ENCODE data around the gene KSR1. TPM values are rescaled to one million over a fixed set of nuclear protein-coding genes. Genes with fewer than 3 reads are reported as not detected.

The KSR1 gene
- total RNA-seq, 2 donors from 2014 or later = 13.9 to 16.5 TPM

DNA sequence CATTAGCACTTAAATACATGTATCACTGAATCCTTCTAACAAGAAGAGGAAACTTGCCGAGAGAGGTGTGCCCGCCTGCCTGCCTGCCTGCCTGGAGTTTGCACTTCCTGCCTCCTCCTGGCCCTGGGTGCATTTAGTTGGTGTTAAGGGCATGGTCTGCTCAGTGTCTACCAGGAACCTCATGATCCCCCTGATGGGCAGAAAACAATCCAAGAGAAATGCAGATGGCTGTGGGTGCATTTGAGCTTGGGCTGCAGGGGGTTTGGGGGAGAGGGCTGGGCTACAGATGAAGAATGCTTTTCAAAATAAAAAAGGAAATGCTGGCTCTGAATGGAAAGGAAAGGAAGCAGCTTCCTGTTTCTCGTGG is 10.1 kb downstream of the KSR1 start:
- intact Hi-C loops (cut with DNase I) = no loop called here
- H3K36me3 ChIP-seq = no peaks in the 10 kb centered on the region
- H3K9me3 ChIP-seq = no peaks in the 10 kb centered on the region
- no peak overlapping the region for H3K4me3 ChIP-seq
- TF ChIP-seq, protein P1, sequence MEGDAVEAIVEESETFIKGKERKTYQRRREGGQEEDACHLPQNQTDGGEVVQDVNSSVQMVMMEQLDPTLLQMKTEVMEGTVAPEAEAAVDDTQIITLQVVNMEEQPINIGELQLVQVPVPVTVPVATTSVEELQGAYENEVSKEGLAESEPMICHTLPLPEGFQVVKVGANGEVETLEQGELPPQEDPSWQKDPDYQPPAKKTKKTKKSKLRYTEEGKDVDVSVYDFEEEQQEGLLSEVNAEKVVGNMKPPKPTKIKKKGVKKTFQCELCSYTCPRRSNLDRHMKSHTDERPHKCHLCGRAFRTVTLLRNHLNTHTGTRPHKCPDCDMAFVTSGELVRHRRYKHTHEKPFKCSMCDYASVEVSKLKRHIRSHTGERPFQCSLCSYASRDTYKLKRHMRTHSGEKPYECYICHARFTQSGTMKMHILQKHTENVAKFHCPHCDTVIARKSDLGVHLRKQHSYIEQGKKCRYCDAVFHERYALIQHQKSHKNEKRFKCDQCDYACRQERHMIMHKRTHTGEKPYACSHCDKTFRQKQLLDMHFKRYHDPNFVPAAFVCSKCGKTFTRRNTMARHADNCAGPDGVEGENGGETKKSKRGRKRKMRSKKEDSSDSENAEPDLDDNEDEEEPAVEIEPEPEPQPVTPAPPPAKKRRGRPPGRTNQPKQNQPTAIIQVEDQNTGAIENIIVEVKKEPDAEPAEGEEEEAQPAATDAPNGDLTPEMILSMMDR (IDR thresholded peaks at IDR 0.05) = no peak
- H3K27ac ChIP-seq = no peak overlapping the region
- peak overlapping the region in 1 of 2 donors; percentile 35 for H3K9ac ChIP-seq (ENCODE audit: low read depth in 2 of 2, low read length in 2 of 2)
- H3K27me3 ChIP-seq = no peaks in the 10 kb centered on the region
- no peak for DNase-seq
- H3K4me1 ChIP-seq = no peaks in the 10 kb centered on the region

DNA sequence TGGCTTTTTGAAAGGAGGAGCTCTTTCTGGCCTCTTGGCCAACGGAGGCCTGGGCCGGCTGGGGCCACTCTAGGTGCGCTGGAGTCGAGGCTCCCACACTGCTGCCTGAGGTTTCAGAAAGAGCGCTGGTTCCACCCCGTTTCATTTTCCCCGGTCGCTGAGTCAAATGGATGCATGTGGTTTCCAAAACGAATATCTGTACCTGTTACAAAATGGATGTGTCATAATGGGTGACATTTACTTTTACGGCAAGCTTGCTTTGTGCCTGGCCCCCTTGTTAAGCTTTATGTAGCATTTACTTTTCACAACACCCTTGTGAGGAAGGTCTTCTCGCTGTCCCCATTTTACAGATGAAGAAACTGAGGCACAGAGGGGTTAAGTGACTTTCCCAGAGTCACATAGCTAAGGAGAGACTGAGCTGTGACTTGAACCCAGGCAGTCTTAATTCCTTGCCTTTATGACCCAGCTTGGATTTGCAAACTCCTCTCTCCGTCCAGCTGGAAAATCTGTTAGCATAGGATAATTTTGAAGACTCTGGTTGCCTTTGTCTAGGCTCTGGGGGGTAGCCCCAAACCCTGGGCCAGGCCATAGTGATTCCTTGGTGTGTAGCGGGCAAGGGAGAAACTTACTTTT is 10.6 kb downstream of the KSR1 start:
- H3K27ac ChIP-seq = no peak overlapping the region
- no peaks in the 10 kb centered on the region for H3K9me3 ChIP-seq
- no peak overlapping the region for H3K9ac ChIP-seq (ENCODE audit: low read depth in 2 of 2, low read length in 2 of 2)
- TF ChIP-seq, protein P1 (IDR thresholded peaks at IDR 0.05) = no peak
- H3K36me3 ChIP-seq = no peaks in the 10 kb centered on the region
- H3K4me1 ChIP-seq = no peaks in the 10 kb centered on the region
- no peak overlapping the region for H3K4me3 ChIP-seq
- intact Hi-C loops (cut with DNase I) = no loop called here
- H3K27me3 ChIP-seq = no peaks in the 10 kb centered on the region
- no peak for DNase-seq

DNA sequence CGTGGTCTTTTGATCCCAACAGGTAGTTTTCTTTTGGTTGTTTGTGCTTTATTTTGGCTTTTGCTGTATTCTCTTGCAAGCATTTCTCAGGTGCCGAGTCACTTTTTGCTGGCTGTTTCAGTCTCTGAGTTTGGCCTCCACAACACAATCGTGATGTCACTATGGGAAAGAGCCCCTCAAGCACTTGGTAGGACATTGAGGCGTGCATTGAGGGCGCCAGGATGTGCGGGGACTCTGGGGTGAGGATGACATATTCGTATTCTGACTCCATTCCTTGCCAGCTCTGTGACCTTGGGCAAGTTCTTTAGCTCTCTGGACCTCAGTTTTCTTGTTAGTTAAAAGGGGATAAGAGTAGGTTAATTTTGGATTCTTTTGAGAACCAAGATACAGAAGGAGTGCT is 13.0 kb downstream of the KSR1 start:
- H3K4me3 ChIP-seq = no peak overlapping the region
- H3K4me1 ChIP-seq = no peaks in the 10 kb centered on the region
- intact Hi-C loops (cut with DNase I) = no loop called here
- no peaks in the 10 kb centered on the region for H3K27me3 ChIP-seq
- H3K9ac ChIP-seq (ENCODE audit: low read depth in 2 of 2, low read length in 2 of 2) = no peak overlapping the region
- DNase-seq = no peak
- H3K27ac ChIP-seq = no peak overlapping the region
- no peaks in the 10 kb centered on the region for H3K9me3 ChIP-seq
- H3K36me3 ChIP-seq = no peaks in the 10 kb centered on the region
- TF ChIP-seq, protein P1 (IDR thresholded peaks at IDR 0.05) = no peak

DNA sequence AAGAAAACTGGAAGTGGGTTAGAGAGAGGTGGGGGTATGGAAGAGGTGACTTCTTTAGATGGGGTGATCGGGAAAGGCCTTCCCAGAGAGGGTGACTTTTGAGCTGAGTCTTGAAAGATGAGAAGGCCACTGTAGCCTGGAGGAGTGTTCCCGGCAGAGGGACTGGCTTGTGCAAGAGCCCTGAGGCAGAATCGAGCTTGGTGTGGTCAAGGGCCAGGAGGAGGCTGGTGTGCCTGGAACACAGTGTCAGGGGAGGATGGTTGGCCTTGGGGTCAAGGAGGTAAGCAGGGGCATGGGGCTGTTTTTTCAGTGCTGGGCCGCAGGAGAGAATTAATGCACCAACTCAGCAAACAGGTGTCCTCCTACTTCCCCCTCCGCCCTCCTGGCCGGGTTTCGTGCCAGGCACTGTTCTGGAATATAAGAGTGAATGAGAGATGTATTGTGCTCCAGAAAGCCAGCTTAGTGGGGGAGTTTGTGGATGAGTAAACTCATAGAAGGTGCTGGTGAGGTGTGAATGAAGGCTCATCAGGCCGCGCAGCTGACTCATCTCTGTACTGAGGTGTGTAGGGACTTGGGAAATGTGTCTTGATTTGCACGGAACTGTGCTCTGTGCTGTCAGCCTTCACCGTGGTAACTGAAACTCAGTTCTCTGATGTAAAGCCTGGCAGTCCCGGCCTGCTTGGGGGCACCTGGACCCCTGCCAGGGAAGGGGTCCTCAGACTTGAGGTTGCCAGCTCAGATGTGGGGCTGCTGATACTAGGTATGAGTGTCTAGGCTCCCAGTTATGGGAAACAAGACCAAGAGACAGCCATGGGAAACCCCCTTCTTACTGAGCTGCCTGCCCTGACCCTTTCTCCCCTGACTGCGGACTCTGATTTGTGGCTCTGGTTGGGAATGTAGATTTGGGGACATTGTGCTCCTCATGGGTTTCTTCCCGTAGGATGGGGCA is 15.3 kb downstream of the KSR1 start:
- H3K9ac ChIP-seq (ENCODE audit: low read depth in 2 of 2, low read length in 2 of 2) = no peak overlapping the region
- no peak overlapping the region for H3K27ac ChIP-seq
- TF ChIP-seq, protein P1 (IDR thresholded peaks at IDR 0.05) = no peak
- H3K27me3 ChIP-seq = no peaks in the 10 kb centered on the region
- DNase-seq = no peak
- no peaks in the 10 kb centered on the region for H3K9me3 ChIP-seq
- intact Hi-C loops (cut with DNase I) = no loop called here
- no peaks in the 10 kb centered on the region for H3K36me3 ChIP-seq
- no peak overlapping the region for H3K4me3 ChIP-seq
- no peaks in the 10 kb centered on the region for H3K4me1 ChIP-seq

DNA sequence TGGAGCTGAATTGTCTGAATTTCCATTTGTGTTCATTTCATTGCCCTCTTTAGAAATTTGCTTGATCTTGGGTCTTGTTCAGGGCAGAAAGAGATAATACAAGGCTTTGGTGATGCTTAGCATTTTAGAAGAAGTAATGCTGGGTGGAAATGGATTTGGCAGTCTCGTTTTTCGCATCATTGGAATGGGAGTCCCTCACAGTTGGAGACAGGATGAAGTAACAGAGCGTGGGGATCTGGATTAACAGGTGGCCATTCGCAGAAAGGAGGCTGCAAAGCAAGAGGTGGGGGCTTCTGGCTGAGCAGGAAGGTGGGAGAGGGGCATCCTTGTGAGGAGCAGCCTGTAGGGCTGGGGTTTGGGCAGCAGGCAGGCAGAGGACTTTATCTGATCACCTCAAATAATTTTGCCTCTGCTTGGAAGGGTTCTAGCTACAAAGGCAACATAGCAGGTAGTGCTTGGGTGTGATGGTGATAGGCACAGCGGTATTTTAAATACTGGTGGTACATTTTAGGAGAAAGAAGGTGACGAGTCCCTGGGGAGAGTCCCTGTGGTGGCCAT is 17.0 kb downstream of the KSR1 start:
- H3K4me1 ChIP-seq = no peaks in the 10 kb centered on the region
- H3K27ac ChIP-seq = peak overlapping the region; percentile 29
- intact Hi-C loops (cut with DNase I) = no loop called here
- no peak for DNase-seq
- no peak overlapping the region for H3K9ac ChIP-seq (ENCODE audit: low read depth in 2 of 2, low read length in 2 of 2)
- H3K36me3 ChIP-seq = no peaks in the 10 kb centered on the region
- no peaks in the 10 kb centered on the region for H3K27me3 ChIP-seq
- H3K4me3 ChIP-seq = no peak overlapping the region
- TF ChIP-seq, protein P1 (IDR thresholded peaks at IDR 0.05) = no peak
- H3K9me3 ChIP-seq = no peaks in the 10 kb centered on the region
